Suprapubic skin (tissue), 4 donors: ENCODE measurements around the gene MED29. TPM values are rescaled to one million over a fixed set of nuclear protein-coding genes. Genes with fewer than 3 reads are reported as not detected.

Experiments used
- DNase-seq, 2 donors: peaks; one replicate each; pipeline ENCODE4 v3.0.0-alpha.2; 2019; ENCODE audit warnings: low spot score in 2 of 2
- H3K27ac ChIP-seq: fragments of 200-600 bp; sonication (generic); one replicate; pipeline ENCODE4 v1.5.1; 2019
- H3K27me3 ChIP-seq: fragments of 200-600 bp; sonication (generic); one replicate; pipeline ENCODE4 v1.5.1; 2019
- H3K36me3 ChIP-seq: fragments of 200-600 bp; sonication (generic); one replicate; pipeline ENCODE4 v1.5.1; 2019
- H3K4me1 ChIP-seq: fragments of 200-600 bp; sonication (generic); one replicate; pipeline ENCODE4 v1.5.1; 2019
- H3K4me3 ChIP-seq: fragments of 200-600 bp; sonication (generic); one replicate; pipeline ENCODE4 v1.5.1; 2019; ENCODE audit warnings: mild to moderate bottlenecking
- H3K9me3 ChIP-seq: fragments of 200-600 bp; sonication (generic); one replicate; pipeline ENCODE4 v1.5.1; 2019
- CTCF ChIP-seq, 2 donors: fragments of 200-600 bp in 1 of 2; fragments of 450-650 bp in 1 of 2; sonication (generic) in 1 of 2; IDR thresholded peaks; one replicate each; pipeline ENCODE4 v1.5.1; 2016 to 2019; ENCODE audit warnings: antibody characterized with exemption in 2 of 2, mild to moderate bottlenecking in 1 of 2, moderate library complexity in 1 of 2
- EP300 ChIP-seq: sonication (generic); formaldehyde crosslinking; IDR thresholded peaks from one replicate; pipeline ENCODE4 v1.6.1; 2017; ENCODE audit warnings: antibody characterized with exemption
- POLR2A ChIP-seq, 2 donors: fragments of 450-650 bp; IDR thresholded peaks; one replicate each; pipeline ENCODE4 v1.6.1; 2017; ENCODE audit warnings: antibody characterized with exemption in 2 of 2, mild to moderate bottlenecking in 2 of 2, moderate library complexity in 2 of 2
- POLR2AphosphoS5 ChIP-seq, 3 donors: sonication (generic); formaldehyde crosslinking; IDR thresholded peaks; one replicate each; pipeline ENCODE4 v1.6.1; 2017; ENCODE audit warnings: antibody characterized with exemption in 3 of 3
- WGBS: methylation state at CpG from one replicate; pipeline ENCODE4 v1.1.5; 2018; 5-methylcytosine and 5-hydroxymethylcytosine counted together
- total RNA-seq, 4 donors: library from RNA; depleted of rRNA; stranded (reverse); fragments of >200 nt; gene quantifications; one replicate each; pipeline ENCODE4 v1.1.0, GENCODE V29; 2016

MED29 gene
- total RNA-seq, 4 donors from 2014 or later = 36.3 to 57.8 (median 48.0) TPM

GRCh38 chr19:39384839-39385568, 6.2 kb upstream of the MED29 start:
- TF ChIP-seq POLR2AphosphoS5 (IDR thresholded peaks at IDR 0.05) = no peak
- TF ChIP-seq POLR2A (IDR thresholded peaks at IDR 0.05) = no peak
- TF ChIP-seq EP300 = no peak
- TF ChIP-seq CTCF (IDR thresholded peaks at IDR 0.05) = no peak
- Histone ChIP-seq H3K4me1 (peaks cover 9% of the 10 kb centered on the region), H3K9me3 (no peaks in the 10 kb centered on the region), H3K27me3 (no peaks in the 10 kb centered on the region), H3K4me3 (no peak overlapping the region), H3K27ac (no peak overlapping the region), H3K36me3 (peaks cover 95% of the 10 kb centered on the region)
- 72% methylated on average over 9 of the region's 9 CpGs for WGBS
- DNase-seq = no peak

DNA sequence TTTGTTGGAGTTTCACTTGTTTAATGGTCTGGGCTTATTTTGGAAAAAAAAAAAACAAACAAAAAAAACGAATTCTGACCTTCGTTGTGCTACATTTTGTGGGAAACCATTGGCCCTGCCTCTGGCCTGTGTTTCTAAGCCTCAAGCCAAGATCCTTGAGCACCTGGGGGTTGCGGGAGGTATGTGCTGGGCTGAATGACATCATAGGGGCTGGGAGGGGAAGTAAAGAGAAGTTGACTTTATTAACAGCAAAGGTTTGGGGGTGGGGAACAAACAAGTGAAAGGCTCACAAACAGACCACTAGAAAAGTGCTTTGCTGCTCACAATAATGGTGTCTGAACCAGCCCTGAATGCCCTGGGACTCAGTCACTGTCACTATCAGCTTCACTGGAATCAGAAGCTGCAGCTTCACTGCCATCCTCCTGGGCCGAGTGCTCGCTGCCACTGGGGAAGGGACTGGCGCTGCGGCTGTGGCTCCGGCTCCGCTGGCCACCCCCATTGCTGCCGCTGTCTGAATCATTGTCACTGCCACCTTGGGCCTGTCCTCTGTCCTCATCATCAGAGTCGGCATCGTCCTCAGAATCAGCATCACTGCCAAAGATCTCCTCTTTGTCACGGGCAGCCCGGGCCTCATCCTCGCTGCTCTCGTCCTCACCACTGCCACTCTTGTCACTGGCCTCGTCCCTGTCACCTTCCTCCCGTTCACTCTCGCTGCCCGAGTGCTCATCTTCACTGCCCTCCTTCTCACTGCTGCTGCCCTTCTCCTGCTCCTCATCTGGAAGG, 5.4 kb upstream of the MED29 start:
- H3K9me3 ChIP-seq = no peaks in the 10 kb centered on the region
- H3K4me1 ChIP-seq = peaks cover 14% of the 10 kb centered on the region
- H3K4me3 ChIP-seq = no peak overlapping the region
- DNase-seq = no peak
- H3K27me3 ChIP-seq = no peaks in the 10 kb centered on the region
- H3K27ac ChIP-seq = no peak overlapping the region
- WGBS = 74% methylated on average over 16 of the region's 20 CpGs
- TF ChIP-seq POLR2AphosphoS5 (IDR thresholded peaks at IDR 0.05) (no peak), POLR2A (IDR thresholded peaks at IDR 0.05) (no peak), EP300 (no peak), CTCF (IDR thresholded peaks at IDR 0.05) (no peak)
- H3K36me3 ChIP-seq = peaks cover 87% of the 10 kb centered on the region

GRCh38 chr19:39386557-39386956, 4.6 kb upstream of the MED29 start:
- no peak for DNase-seq
- no peak overlapping the region for H3K27ac ChIP-seq
- H3K27me3 ChIP-seq = no peaks in the 10 kb centered on the region
- WGBS = 77% methylated on average over 7 of the region's 7 CpGs
- H3K9me3 ChIP-seq = no peaks in the 10 kb centered on the region
- no peak overlapping the region for H3K4me3 ChIP-seq
- peaks cover 80% of the 10 kb centered on the region for H3K36me3 ChIP-seq
- peaks cover 14% of the 10 kb centered on the region for H3K4me1 ChIP-seq
- TF ChIP-seq POLR2AphosphoS5 (IDR thresholded peaks at IDR 0.05) = no peak
- TF ChIP-seq EP300 = no peak
- TF ChIP-seq POLR2A (IDR thresholded peaks at IDR 0.05) = no peak
- no peak for TF ChIP-seq CTCF (IDR thresholded peaks at IDR 0.05)

DNA sequence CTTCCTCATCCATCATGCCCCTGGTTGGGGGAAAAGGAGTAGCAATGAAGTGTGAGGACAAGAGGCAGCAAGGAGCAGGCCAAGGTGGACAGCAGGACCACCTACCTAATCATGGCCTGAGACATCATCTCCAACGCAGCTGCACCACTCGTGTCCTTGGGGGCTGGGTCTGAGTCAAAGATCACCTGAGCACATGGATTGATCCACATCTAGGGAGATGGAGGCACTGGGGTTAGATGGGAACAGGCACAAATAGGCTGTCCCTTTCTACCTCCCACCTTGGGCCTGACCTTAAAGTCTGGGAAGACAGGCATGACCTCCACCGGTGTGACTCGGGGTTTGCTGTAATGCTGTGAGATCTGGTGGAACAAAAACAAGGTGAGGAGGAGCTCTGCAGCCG, 2.5 kb upstream of the MED29 start:
- WGBS = 86% methylated on average over 5 of the region's 5 CpGs
- Histone ChIP-seq H3K4me3 (no peak overlapping the region), H3K4me1 (peaks cover 27% of the 10 kb centered on the region), H3K27ac (no peak overlapping the region), H3K36me3 (peaks cover 63% of the 10 kb centered on the region), H3K27me3 (no peaks in the 10 kb centered on the region), H3K9me3 (no peaks in the 10 kb centered on the region)
- TF ChIP-seq POLR2AphosphoS5 (IDR thresholded peaks at IDR 0.05) (no peak), CTCF (IDR thresholded peaks at IDR 0.05) (no peak), EP300 (no peak), POLR2A (IDR thresholded peaks at IDR 0.05) (no peak)
- DNase-seq = no peak
